ENCODE results near the gene SH3GLB1. TPM values are rescaled to one million over a fixed set of nuclear protein-coding genes. Genes with fewer than 3 reads are reported as not detected.
A peak's percentile ranks its signal among the peaks of the same experiment; 100 is the strongest.
"Not testable (repeated sequence)": the region's sequence is repeated elsewhere in the genome, so short reads cannot be mapped to it uniquely, and the experiment has no call there.

SH3GLB1 gene
- total RNA-seq (33.4 and 41.5 TPM in 2 replicates), polyA plus RNA-seq (65.2 and 80.2 TPM in 2 replicates), polyA minus RNA-seq (ENCODE audit: low replicate concordance) (31.5 and 55.4 TPM in 2 replicates)
- 75.9 and 87.6 TPM in 2 replicates for polyA plus RNA-seq (2012)

GRCh38 chr1:86704458-86704971 is at the start of gene SH3GLB1:
Gene SH3GLB1 (plus strand): TSS chr1:86704576. CDS start chr1:86704900, 324 bp downstream.
- peak within 1 kb of the TSS; percentile 96 for H3K27ac ChIP-seq (ENCODE audit: insufficient read depth, low read length)
- H3K79me2 ChIP-seq (ENCODE audit: control insufficient read depth, insufficient read depth, low read length): peaks cover 46% of the 10 kb centered on the region
- TF ChIP-seq EZH2 (IDR thresholded peaks at IDR 0.05; ENCODE audit: low read length, missing control alignments) (no peak), CTCF (conservative IDR thresholded peaks at IDR 0.05 in 1 of 2, IDR thresholded peaks at IDR 0.05 in 1 of 2; ENCODE audit: low read depth in 1 of 2, low read length in 2 of 2) (peak; percentile 61 to 72)
- H2AFZ ChIP-seq (ENCODE audit: low read length): peak within 1 kb of the TSS; percentile 94
- H4K20me1 ChIP-seq (ENCODE audit: control insufficient read depth, extremely low read depth, insufficient read depth, low read length): peaks cover 2% of the 10 kb centered on the region
- no peaks in the 10 kb centered on the region for H3K36me3 ChIP-seq (ENCODE audit: control insufficient read depth, insufficient read depth, low read length)
- H3K4me3 ChIP-seq (replicated peaks in 1 of 4; ENCODE audit: control extremely low read depth in 1 of 4, insufficient read depth in 1 of 4, low read depth in 3 of 4, low read length in 4 of 4): peak within 1 kb of the TSS; percentile 82 to 99 (median 95)
- peak; percentile 84 for DNase-seq (ENCODE audit: low read depth in 2 of 2)
- peaks cover 5% of the 10 kb centered on the region for H3K4me1 ChIP-seq (ENCODE audit: control insufficient read depth, extremely low read depth, insufficient read depth, low read length)
- H3K9me3 ChIP-seq (ENCODE audit: control insufficient read depth, insufficient read depth, low read depth, low read length): no peaks in the 10 kb centered on the region
- H3K4me2 ChIP-seq (ENCODE audit: extremely low read depth, insufficient read depth, low read length): peak within 1 kb of the TSS; percentile 97
- no peaks in the 10 kb centered on the region for H3K27me3 ChIP-seq (ENCODE audit: control insufficient read depth, insufficient read depth, low read length)
- H3K9ac ChIP-seq (ENCODE audit: insufficient read depth, low read length): peak within 1 kb of the TSS; percentile 93

- not testable (repeated sequence) for H4K20me1 ChIP-seq (ENCODE audit: control insufficient read depth, extremely low read depth, insufficient read depth, low read length); H3K4me3 ChIP-seq (replicated peaks in 1 of 4; ENCODE audit: control extremely low read depth in 1 of 4, insufficient read depth in 1 of 4, low read depth in 3 of 4, low read length in 4 of 4); H3K9ac ChIP-seq (ENCODE audit: insufficient read depth, low read length); H3K27me3 ChIP-seq (ENCODE audit: control insufficient read depth, insufficient read depth, low read length); H3K36me3 ChIP-seq (ENCODE audit: control insufficient read depth, insufficient read depth, low read length); H3K4me2 ChIP-seq (ENCODE audit: extremely low read depth, insufficient read depth, low read length); H3K27ac ChIP-seq (ENCODE audit: insufficient read depth, low read length); H2AFZ ChIP-seq (ENCODE audit: low read length); H3K9me3 ChIP-seq (ENCODE audit: control insufficient read depth, insufficient read depth, low read depth, low read length); H3K79me2 ChIP-seq (ENCODE audit: control insufficient read depth, insufficient read depth, low read length); DNase-seq (ENCODE audit: low read depth in 2 of 2); H3K4me1 ChIP-seq (ENCODE audit: control insufficient read depth, extremely low read depth, insufficient read depth, low read length)
Measured at GRCh38 chr1:86658381-86658780, 46.0 kb upstream of the SH3GLB1 start.

GRCh38 chr1:86666368-86666767 is 38.0 kb upstream of the SH3GLB1 start:
- no peaks in the 10 kb centered on the region for H3K4me1 ChIP-seq (ENCODE audit: control insufficient read depth, extremely low read depth, insufficient read depth, low read length)
- no peaks in the 10 kb centered on the region for H3K27me3 ChIP-seq (ENCODE audit: control insufficient read depth, insufficient read depth, low read length)
- TF ChIP-seq EZH2 (IDR thresholded peaks at IDR 0.05; ENCODE audit: low read length, missing control alignments) (no peak), CTCF (conservative IDR thresholded peaks at IDR 0.05 in 1 of 2, IDR thresholded peaks at IDR 0.05 in 1 of 2; ENCODE audit: low read depth in 1 of 2, low read length in 2 of 2) (no peak)
- H3K4me3 ChIP-seq (replicated peaks in 1 of 4; ENCODE audit: control extremely low read depth in 1 of 4, insufficient read depth in 1 of 4, low read depth in 3 of 4, low read length in 4 of 4): no peak overlapping the region
- no peak overlapping the region for H3K27ac ChIP-seq (ENCODE audit: insufficient read depth, low read length)
- H3K36me3 ChIP-seq (ENCODE audit: control insufficient read depth, insufficient read depth, low read length): no peaks in the 10 kb centered on the region
- H4K20me1 ChIP-seq (ENCODE audit: control insufficient read depth, extremely low read depth, insufficient read depth, low read length): no peaks in the 10 kb centered on the region
- no peaks in the 10 kb centered on the region for H3K79me2 ChIP-seq (ENCODE audit: control insufficient read depth, insufficient read depth, low read length)
- H3K9me3 ChIP-seq (ENCODE audit: control insufficient read depth, insufficient read depth, low read depth, low read length): no peaks in the 10 kb centered on the region
- no peak for DNase-seq (ENCODE audit: low read depth in 2 of 2)
- no peak overlapping the region for H3K9ac ChIP-seq (ENCODE audit: insufficient read depth, low read length)
- no peak overlapping the region for H3K4me2 ChIP-seq (ENCODE audit: extremely low read depth, insufficient read depth, low read length)
- no peak overlapping the region for H2AFZ ChIP-seq (ENCODE audit: low read length)
